HG02884 (cell line): ENCODE measurements around the gene BPIFB4.
"Not testable (repeated sequence)": the region's sequence is repeated elsewhere in the genome, so short reads cannot be mapped to it uniquely, and the experiment has no call there.

Experiments used
- ATAC-seq: cut with Tn5 transposase; IDR thresholded peaks from one replicate; pipeline ENCODE4 v1.9.1; 2021; ENCODE audit warnings: mild to moderate bottlenecking, moderate library complexity; ENCODE audit not compliant: unreplicated experiment

The BPIFB4 gene

DNA sequence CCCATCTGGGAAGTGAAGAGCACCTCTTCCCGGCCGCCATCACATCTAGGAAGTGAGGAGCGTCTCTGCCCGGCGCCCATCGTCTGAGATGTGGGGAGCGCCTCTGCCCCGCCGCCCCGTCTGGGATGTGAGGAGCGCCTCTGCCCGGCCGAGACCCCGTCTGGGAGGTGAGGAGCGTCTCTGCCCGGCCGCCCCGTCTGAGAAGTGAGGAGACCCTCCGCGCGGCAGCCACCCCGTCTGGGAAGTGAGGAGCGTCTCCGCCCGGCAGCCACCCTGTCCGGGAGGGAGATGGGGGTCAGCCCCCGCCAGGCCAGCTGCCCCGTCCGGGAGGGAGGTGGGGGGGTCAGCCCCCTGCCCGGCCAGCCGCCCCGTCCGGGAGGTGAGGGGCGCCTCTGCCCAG is 36.1 kb downstream of the BPIFB4 start:
- not testable (repeated sequence) for ATAC-seq

DNA sequence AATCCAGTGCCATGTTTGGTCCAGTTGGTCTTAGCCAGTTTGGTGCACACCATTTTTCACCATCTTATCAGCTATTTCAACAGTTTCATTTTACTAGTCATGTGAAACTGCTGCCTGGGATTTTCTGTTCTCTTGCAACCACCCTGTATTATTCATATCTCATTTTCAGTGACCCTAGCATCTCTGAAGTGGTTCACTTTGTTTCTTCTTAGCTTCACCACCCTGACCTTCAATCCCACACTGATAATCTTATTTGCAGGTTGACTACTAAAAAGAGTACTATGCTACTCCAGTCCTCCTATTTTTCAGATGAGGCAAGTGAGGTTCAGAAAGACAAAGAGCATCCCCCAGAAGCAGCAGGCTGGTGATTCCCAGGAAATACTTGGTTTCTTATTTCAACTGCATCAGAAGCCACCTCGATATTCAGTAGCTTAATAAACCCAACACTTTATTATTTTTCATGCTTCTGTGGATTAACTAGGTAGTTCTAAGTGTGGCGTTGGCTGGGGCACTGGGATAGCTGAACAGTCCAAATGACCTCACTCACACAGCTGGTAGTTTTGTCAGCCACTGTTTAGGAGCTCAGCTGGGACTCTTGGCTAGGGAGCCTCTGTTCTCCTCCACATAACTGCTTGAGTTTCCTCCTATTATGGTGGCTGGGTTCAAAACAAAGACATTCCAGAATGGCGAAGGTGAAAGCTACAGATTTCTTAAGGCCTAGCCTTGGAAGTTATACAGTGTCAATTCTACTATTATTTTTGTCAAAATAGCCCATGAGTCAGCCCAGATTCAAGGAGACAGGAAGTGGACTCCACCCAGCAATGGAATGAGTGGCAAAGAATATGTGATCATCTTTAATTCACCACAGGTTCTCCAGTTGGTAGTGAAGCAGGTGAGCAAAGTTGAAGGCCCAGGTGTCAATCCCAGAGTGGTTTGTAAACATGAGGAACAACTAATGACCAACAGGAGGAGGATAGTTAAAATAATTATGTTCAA is 40.6 kb downstream of the BPIFB4 start:
- no peak for ATAC-seq

DNA sequence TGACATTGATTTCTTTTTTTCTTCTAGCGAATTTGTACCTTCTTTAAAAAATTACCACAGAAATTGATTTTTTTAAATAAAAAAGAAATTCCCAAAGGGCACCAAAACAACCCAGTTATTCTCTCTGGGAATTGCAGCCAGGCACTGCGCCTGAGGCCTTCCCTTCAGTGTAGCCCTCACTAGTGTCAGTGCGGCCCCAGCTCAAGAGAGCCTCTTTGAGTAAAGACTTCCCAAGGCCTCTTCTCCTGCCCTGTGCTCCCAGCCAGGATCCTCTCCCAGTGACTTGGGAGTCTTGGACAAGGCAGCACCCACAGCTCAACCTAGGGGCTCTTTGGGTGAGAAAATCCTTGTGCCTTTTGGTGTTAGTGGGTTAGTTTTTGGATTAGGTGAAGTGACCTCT is 41.5 kb downstream of the BPIFB4 start:
- ATAC-seq = no peak

DNA sequence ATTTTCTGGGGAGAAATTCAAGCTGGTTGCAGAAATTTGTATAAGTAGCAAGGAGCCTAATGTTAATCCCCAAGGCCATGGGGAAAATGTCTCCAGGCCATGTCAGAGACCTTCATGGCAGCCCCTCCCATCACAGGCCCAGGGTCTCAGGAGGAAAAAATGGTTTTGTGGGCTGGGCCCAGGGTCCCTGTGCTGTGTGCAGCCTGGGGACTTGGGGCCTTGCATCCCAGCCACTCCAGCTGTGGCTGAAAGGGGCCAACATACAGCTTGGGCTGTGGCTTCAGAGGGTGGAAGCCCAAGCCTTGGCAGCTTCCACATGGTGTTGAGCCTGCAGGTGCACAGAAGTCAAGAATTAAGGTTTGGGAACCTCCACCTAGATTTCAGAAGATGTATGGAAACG is 42.9 kb downstream of the BPIFB4 start:
- not testable (repeated sequence) for ATAC-seq

DNA sequence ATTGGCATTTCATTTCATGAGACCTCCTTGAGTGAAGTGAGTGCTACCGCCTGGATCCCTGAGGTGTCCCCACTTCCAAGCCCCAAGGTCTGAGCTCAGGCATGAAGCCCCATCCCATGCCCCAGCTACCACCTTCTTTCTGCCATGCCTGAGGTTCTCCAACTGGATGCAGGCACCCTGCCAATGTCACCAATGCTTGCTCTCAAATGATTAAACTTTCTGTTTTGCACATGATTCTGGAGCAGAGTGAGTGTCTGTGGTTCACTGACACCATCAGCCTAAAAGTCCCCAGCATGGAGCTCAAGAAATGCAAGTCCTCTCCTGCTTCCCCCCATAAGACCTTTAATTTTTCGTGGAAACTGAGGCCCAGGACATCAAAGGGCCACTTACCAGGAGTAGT is 44.8 kb downstream of the BPIFB4 start:
- ATAC-seq = no peak

DNA sequence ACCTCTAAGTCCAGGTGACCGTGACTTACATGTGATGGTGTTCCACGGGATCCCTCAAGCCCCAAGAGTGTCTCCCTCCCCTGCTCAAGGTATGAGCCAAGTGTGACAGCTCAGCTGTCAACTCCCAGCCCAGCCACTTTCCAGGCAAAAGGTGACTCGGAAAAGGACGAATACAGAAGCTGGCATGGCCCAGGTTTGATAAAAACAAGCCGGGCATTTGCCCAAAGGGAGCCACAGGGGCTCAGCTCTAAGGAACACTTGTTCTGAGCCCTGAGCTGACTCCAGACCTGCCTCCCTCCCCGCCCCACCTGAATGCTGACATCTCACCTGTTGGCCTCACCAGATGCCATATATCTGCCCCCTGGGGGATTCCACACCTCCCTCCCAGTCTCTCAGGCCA is 45.6 kb downstream of the BPIFB4 start:
- no peak for ATAC-seq

DNA sequence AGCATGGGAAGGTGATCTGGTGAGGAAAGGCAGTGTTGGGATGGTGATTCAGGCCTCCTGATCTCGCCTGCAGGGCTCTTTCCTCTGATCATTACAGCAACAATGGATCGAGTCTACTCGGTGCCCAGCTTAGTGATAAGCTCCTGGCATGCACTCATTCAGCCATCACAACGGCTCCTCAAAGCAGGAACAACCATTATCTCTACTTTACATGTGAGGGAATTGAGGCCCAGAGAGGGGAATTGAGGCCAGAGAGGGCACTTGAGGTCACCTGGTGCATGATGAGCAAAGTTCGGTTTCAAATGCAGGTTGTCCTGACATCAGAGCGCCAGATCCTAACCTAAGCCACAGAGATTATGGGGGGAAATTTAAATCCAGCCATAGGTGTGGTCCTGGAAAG is 46.5 kb downstream of the BPIFB4 start:
- no peak for ATAC-seq

DNA sequence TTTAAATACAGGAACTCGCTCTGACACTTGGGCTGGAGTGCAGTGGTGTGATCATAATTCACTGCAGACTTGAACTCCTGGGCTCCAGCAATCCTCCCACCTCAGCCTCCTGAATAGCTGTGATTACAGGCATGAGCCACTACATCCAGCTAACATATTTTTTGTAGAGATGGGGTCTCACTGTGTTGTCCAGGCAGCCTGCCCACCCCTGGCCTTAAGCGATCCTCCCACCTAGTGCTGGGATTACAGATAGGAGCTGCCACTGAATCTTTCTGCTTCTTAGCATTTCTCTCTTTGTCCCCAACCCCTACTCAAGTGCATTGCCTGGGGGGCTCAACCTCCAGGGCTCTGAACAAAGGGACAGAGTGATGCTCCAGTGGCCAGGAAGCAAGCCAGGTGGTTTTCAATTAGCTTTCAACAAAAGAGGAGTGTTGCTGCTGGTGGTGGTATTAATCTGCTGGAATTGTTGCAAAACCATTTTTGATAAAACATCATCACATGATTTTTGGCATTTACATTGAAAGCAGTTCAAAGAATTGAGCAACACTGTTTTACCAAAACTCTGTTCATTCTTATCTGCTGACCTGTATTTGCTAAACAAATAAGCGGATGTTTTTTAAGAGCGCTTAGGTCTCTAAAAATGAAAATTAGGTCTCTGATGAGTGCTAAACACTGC is 48.1 kb downstream of the BPIFB4 start:
- no peak for ATAC-seq

DNA sequence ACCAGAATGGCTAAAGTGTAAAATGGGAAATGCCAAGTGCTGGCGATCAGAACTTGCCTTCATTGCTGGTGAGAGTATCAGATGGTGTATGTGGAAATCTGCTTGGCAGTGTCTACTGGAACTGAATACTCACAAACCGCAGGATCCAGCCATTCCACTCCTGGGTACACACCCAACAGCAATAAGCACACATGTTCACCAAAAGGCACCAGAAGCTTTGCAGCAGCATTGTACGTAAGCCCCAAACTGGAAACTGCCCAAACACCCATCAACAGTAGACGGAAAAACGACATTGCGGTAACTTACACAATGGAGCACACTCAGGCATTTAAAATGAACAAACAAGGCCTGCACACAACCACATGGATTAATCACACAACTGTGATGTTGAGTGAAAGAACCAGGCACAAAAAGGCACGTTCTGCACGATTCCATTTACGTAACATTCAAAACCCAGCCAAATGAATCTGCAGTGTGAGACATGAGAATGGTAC is 51.2 kb downstream of the BPIFB4 start:
- no peak for ATAC-seq

DNA sequence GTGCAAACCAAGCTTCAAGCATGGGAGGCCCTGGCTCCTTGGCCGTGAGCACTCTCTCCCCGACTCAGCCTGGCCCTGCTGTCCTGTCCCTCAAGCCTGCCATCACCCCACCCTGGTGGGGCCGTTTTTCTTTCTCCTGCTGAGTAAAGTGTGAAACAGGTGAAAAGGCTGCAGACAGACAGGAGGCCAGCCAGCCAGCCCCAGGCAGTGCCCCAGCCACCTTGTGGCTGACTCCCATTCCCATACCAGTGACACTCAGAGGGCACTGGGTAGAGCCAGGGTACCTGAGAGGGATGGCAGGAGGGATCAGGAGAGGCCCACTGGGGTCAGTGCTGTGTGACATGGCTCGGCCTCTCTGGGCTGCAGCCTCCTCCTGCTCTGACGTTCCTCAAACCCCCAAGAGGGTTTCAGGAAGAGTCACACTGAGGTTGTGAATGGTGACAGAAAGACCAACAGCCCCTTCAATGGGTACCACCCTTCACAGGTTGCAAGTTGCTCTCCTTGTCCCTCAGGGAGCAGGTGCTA is 52.6 kb downstream of the BPIFB4 start:
- ATAC-seq = no peak

DNA sequence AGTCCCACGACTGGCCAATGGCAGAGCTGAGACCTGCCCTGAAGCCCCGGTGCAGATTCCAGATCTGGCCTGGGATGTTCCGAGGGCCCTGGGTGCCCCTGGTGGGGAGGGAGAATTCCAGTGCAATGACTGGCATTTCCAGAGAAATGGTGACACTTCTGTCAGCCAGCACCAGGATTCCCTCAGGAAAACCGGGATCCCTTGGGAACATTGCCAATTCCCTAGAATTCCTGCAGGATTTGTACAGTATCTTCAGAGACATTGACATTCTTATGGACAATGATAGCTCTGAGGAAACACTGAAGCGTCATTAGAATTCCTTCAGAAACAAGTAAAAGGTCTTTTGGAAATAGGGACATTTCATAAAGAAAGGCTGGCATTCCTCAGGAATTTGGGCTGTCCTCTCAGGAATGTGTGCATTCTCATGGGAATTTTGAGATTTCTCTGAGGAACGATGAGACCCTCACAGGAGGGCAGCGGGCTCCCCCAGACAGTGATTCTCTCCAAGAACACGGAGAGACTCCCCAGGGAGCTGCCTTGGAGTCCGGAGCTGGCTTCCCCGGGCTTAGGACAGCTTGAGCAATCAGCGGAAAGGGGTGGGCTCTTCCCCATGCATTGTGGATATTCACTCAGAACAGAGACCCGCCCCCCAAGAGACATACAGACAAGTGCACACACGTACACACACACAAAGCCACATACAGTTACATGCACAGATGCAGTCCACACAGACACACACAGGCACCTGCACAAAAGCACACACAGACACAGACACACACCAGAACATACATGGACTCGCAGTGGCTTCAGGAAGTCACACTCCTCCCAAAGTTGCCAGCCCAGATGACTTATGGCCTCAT is 53.3 kb downstream of the BPIFB4 start:
- no peak for ATAC-seq

DNA sequence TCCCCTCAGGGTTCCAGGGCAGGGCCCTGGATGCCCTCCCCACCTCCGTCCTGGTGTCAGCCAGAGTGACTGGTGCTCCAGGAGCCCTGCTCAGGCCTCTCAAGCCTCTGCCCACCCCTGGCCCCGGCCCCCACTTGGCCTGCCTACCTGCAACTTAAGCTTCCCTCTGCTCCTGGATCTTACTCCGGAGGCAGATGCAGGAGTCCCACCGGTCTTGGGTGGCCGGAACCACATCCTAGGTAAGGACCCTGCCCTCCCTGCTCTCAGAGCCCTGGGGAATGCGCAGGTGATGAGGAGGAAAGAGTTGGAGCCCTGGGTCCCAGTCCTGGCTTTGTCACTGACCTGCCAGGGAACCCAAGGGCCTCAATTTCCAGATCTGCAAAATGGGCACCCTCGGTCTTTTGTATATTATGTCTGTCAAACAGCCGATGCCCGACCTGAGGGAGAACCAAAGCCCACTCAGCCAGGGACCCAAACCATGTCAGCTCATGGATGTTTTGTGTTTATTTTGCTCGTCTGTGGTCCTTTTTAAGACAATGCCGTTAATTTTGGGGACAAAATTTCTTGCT is 54.0 kb downstream of the BPIFB4 start:
- ATAC-seq = no peak

DNA sequence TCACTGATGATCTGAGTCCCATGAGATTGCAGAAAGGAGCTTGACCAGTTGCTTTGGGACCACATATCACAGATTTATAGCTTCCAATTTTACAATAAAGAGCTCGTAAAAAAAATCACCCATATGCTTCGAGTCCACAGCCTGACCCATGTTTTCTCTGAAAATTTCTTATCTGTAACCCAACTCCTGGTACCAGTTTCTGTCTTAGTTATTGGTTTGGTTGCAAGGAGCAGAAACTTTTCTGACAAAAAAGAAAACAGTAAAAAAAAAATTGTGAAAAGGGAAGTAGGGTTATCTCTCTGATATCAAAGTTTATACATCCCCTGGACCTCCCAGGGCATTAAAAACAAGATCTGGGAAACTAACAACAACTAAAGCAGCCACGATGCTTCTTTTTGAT is 57.8 kb downstream of the BPIFB4 start:
- ATAC-seq = no peak

DNA sequence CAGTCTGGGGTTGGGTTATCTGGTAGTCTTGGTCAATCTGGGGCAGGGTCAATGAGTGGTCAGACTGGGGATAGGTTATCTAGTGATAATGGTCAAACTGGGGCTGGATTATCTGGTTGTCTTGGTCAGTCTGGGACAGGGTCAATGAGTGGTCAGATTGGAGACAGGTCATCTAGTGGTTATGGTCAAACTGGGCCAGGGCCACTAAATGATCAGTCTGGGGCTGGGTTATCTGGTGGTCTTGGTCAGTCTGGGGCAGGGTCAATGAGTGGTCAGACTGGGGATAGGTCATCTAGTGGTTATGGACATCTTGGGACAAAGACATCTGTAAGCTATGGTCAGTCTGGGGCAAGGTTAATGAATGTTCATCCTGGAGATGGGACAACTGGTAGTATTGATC is 60.0 kb downstream of the BPIFB4 start:
- no peak for ATAC-seq

DNA sequence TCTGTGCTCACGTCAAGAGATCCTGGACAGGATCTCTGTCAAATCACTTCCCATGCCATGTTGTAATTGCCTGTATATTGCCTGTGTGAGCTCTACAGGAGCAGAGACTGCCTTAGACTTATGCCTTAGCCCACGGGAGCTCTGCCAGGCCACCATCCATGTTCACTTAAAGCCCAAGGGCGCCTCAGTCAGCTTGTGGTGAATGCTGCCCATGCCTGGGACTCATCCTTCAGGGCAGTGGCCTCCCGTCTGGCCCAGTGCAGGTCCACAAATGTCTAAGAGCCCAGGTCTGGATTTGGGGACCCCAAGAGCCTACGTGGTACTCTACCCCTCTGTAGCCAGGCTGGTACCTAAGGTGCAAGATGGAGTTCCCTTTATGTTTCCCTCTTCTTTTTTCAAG is 66.1 kb downstream of the BPIFB4 start:
- ATAC-seq = no peak

DNA sequence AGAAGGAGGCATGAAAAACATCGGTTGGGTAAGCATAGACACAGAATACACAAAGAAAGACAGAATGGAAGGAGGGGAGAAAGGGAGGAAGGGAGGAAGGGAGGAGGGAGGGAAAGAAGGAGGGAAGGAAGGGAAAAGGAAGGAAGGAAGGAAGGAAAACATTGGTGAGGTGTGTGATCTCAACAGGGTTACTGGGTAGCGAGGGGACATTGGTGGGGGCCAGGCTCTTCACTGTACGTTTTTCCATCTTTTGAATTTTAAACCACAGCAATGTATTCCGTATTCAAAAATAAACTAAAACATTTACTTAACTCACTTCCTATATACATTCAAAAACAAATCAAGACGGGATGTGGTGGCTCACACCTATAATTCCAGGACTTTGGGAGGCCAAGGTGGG is 67.9 kb downstream of the BPIFB4 start:
- ATAC-seq = no peak

DNA sequence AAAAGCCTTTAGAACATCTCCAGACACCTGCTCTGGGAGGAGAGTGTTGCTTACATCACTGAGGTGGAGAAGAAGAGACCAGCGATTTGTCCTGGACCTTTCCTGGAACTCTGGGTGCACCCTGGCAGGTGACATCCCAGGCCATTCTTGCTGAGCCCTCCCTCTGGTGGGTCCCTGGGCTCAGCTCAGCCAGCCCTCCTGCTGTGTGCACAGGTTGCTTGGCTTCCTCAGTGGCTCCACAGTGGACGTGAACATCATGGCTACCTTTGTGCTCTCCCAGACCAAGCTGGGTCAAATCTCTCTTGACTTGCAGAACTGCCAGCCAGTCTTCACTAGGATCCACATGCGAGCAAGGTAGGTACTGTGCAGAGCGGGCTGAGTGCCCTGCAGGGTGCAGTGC is 68.6 kb downstream of the BPIFB4 start:
- ATAC-seq = no peak

DNA sequence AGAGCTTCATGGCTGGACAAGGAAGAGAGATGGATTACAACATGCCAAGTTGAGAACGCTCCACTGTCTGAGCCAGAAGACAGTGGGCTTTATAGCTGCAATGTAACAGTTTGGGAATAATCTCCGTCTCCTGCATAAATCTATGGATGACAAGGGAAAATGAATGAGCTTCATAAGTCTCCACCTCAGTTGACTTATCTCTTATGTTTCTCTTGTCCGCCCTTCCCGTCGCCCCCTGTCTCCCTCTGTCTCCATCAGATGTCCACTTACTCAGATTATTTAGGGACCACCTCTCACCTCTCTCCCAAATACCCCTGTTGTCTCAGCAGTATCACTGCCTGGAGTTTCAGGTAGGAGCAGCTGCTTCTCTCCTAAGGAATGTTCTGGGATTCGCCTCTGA is 74.8 kb downstream of the BPIFB4 start:
- no peak for ATAC-seq

DNA sequence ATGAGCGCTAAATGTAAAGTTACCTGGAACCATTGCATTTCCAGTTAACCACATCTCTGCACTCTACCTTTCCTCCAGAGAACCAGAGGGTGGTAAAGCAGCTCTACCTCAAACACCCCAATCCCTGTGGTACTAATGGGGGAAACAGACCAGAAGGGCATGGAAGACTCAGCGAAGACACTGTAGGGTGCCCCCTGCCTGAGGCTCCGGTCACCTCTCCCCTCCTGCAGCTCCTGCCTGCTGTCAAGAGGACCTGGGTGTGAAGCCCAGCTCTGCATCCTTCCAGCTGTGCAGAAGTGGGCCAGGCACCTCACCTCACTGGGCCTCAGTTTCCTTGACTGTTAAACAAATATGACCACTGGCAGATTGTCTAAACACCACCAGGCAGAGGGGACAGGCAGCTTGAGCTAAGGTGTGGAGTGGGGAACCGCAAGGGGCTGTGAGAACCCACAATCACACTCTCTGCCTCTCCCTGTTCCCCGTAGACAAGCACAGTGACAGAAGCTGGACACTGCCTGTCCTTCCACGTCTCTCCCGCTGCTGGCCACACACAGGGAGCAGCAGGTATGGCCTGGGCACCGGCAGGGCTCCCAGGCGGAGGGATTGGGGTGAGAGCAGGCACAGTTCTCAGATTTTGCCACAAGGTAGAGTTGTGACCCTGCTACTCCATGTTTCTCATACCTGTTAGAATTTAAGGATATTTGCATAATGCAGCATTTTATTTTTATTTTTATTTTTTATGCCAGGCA is 79.4 kb downstream of the BPIFB4 start:
- no peak for ATAC-seq

DNA sequence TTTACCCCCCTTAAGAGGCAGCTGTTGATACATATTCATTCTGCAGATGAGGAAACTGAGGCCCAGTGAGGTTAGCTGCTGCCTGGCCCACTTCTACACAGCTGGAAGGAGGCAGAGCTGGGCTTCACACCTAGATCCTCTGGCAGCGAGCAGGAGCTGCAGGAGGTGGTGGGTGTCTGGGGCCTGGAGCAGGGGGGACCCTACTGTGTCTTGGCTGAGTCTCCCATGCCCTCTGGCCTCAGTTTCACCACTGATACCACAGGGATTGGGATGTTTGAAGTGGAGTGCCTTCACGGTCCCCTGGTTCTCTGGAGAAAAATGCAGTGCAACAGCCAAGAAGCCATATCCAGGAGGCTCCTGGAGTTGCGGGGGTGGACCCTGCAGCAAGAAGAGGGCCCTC is 80.3 kb downstream of the BPIFB4 start:
- ATAC-seq = no peak
